Measurements from ENCODE around the gene CUX1. TPM values are rescaled to one million over a fixed set of nuclear protein-coding genes. Genes with fewer than 3 reads are reported as not detected.

Gene CUX1
- total and polyA plus RNA-seq, 10 of the 15 experiments (the other 5 are each of a cell fraction or from before 2014, with no cell fraction given) = 6.1 to 48.6 (median 25.9) TPM

DNA sequence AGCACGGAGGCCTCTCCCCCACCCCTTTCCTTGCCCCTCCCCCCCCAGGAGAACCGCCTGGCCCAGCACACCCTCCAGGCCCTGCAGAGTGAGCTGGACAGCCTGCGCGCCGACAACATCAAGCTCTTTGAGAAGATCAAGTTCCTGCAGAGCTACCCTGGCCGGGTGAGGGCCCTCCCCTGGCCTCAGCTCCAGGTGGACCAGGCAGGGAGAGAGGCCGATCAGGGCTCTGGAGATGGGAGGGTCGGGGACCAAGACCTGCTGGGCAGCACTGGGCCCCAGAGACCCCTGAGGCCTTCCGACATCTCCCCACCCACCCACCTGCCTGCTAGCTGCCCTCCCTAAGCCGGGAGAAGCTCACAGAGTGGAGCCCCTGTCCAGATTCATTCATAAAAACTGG lies 460.5 kb downstream of the CUX1 start:
- SMC1A ChIA-PET (ENCODE audit: uncharacterized antibody, unreplicated experiment) = interaction anchor here (1.4 to 9.2 kb wide), 2 partner anchors 112 to 675 kb away, joined by 4 to 122 read pairs; no protein-coding TSS in a partner anchor
- Histone ChIP-seq H3K9me3 (replicated peaks; ENCODE audit: control insufficient read depth, insufficient read depth, low read length) (no peaks in the 10 kb centered on the region), H3K4me2 (ENCODE audit: control insufficient read depth, insufficient read depth) (no peak overlapping the region), H3K4me1 (ENCODE audit: control insufficient read depth, insufficient read depth, low read length) (peaks cover 18% of the 10 kb centered on the region), H3K27ac (ENCODE audit: control insufficient read depth, insufficient read depth) (no peak overlapping the region), H3K36me3 (ENCODE audit: control insufficient read depth in 2 of 2, insufficient read depth in 2 of 2, low read length in 1 of 2) (no peaks in the 10 kb centered on the region; a peak in 1 of 4 replicates), H3K27me3 (replicated peaks in 1 of 2; ENCODE audit: control insufficient read depth in 2 of 2, insufficient read depth in 2 of 2, low read length in 1 of 2) (no peaks in the 10 kb centered on the region), H3K79me2 (ENCODE audit: control insufficient read depth, insufficient read depth, low read length) (no peaks in the 10 kb centered on the region), H3K4me3 (no peak overlapping the region), H4K20me1 (ENCODE audit: control insufficient read depth, insufficient read depth) (no peaks in the 10 kb centered on the region), H2AFZ (ENCODE audit: control insufficient read depth, low read depth, low read length) (no peak overlapping the region), H3K9ac (ENCODE audit: control insufficient read depth, insufficient read depth, low read length) (no peak overlapping the region)
- DNase-seq (ENCODE audit: low read depth, low spot score) (no peak), ATAC-seq (no peak), FAIRE-seq (no peak)
- in situ Hi-C loops (cut with MboI) (no loop called here), intact Hi-C loops (cut with micrococcal nuclease; ENCODE audit: unreplicated experiment) (no loop called here)
- RAD21 ChIA-PET (ENCODE audit: unreplicated experiment) = interaction anchor here (1.5 to 3.9 kb wide), 3 partner anchors 11 to 138 kb away, joined by 3 to 79 read pairs (median 21); no protein-coding TSS in a partner anchor
- POLR2A ChIA-PET = interaction anchor here (0.5 to 0.8 kb wide), 2 partner anchors 110 to 757 kb away, joined by 3 to 4 read pairs; no protein-coding TSS in a partner anchor
- WGBS (ENCODE audit: insufficient coverage, insufficient replicate concordance, low lambda C conversion rate, missing lambda C conversion rate) = 85% methylated on average over 9 of the region's 10 CpGs
- no TSS peak for BruUV-seq (replicated peaks)
- TF ChIP-seq, protein P1, sequence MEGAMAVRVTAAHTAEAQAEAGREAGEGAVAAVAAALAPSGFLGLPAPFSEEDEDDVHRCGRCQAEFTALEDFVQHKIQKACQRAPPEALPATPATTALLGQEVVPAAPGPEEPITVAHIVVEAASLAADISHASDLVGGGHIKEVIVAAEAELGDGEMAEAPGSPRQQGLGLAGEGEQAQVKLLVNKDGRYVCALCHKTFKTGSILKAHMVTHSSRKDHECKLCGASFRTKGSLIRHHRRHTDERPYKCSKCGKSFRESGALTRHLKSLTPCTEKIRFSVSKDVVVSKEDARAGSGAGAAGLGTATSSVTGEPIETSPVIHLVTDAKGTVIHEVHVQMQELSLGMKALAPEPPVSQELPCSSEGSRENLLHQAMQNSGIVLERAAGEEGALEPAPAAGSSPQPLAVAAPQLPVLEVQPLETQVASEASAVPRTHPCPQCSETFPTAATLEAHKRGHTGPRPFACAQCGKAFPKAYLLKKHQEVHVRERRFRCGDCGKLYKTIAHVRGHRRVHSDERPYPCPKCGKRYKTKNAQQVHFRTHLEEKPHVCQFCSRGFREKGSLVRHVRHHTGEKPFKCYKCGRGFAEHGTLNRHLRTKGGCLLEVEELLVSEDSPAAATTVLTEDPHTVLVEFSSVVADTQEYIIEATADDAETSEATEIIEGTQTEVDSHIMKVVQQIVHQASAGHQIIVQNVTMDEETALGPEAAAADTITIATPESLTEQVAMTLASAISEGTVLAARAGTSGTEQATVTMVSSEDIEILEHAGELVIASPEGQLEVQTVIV (IDR thresholded peaks at IDR 0.05; ENCODE audit: borderline replicate concordance, partially characterized antibody) = no peak
- TF ChIP-seq CBFB (IDR thresholded peaks at IDR 0.05; ENCODE audit: low read depth) = no peak
- TF ChIP-seq IKZF2 (IDR thresholded peaks at IDR 0.05) = no peak
- no peak for TF ChIP-seq SP1 (IDR thresholded peaks at IDR 0.05; ENCODE audit: low read depth, low read length)
- CTCF ChIA-PET = interaction anchor here (1.2 to 9.3 kb wide), 3 partner anchors 11 to 674 kb away, joined by 3 to 205 read pairs (median 25); partner anchors contain the start of gene PRKRIP1
